NCI-H524 (cell line): Measurements from ENCODE around the gene METTL24.
A peak's percentile ranks its signal among the peaks of the same experiment; 100 is the strongest.
"Not testable (repeated sequence)": the region's sequence is repeated elsewhere in the genome, so short reads cannot be mapped to it uniquely, and the experiment has no call there.

Source experiments
- DNase-seq, 2 experiments: peaks; one replicate each; lab custom pipeline; 2025; lab: John Stamatoyannopoulos, UW

The METTL24 gene

GRCh38 chr6:110265273-110265672 is 92.9 kb downstream of the METTL24 start:
- DNase-seq: no peak

GRCh38 chr6:110256366-110256765 is 101.8 kb downstream of the METTL24 start:
- DNase-seq: no peak

- DNase-seq: no peak
These were observed 102.9 kb downstream of the METTL24 start for GRCh38 chr6:110255211-110255750.

GRCh38 chr6:110250838-110251237 is 107.3 kb downstream of the METTL24 start:
- peak in 1 of 2 experiments; percentile 6 for DNase-seq

- DNase-seq: peak in 1 of 2 experiments; percentile 68
These were observed 108.1 kb downstream of the METTL24 start for GRCh38 chr6:110250058-110250457.

- no peak for DNase-seq
These were observed 111.1 kb downstream of the METTL24 start for GRCh38 chr6:110246900-110247546.

- no peak for DNase-seq
These were observed 111.8 kb downstream of the METTL24 start for GRCh38 chr6:110246378-110246777.

GRCh38 chr6:110244621-110245020 is 113.5 kb downstream of the METTL24 start:
- not testable (repeated sequence) for DNase-seq

- no peak for DNase-seq
These were observed 118.4 kb downstream of the METTL24 start for GRCh38 chr6:110239526-110240274.

GRCh38 chr6:110236007-110236406 is 122.1 kb downstream of the METTL24 start:
- not testable (repeated sequence) for DNase-seq

GRCh38 chr6:110233770-110234374 is 124.3 kb downstream of the METTL24 start:
- no peak for DNase-seq

GRCh38 chr6:110232450-110232849 is 125.7 kb downstream of the METTL24 start:
- DNase-seq: peak in 1 of 2 experiments; percentile 63

- no peak for DNase-seq
These were observed 131.9 kb downstream of the METTL24 start for GRCh38 chr6:110226261-110226660.

- DNase-seq: no peak
These were observed 136.4 kb downstream of the METTL24 start for GRCh38 chr6:110221738-110222137.

GRCh38 chr6:110217266-110217665 is 140.9 kb downstream of the METTL24 start:
- DNase-seq: no peak

- DNase-seq: no peak
These were observed 142.0 kb downstream of the METTL24 start for GRCh38 chr6:110216140-110216539.

GRCh38 chr6:110214338-110214737 is 143.8 kb downstream of the METTL24 start:
- DNase-seq: no peak

GRCh38 chr6:110211753-110212152 is 146.4 kb downstream of the METTL24 start:
- no peak for DNase-seq

- DNase-seq: no peak
These were observed 150.5 kb downstream of the METTL24 start for GRCh38 chr6:110207652-110208051.

- DNase-seq: peak in 1 of 2 experiments; percentile 36
These were observed 156.8 kb downstream of the METTL24 start for GRCh38 chr6:110201151-110201884.

- DNase-seq: no peak
These were observed 159.6 kb downstream of the METTL24 start for GRCh38 chr6:110198561-110198960.

GRCh38 chr6:110196874-110197273 is 161.3 kb downstream of the METTL24 start:
- no peak for DNase-seq
